ENCODE data around the gene DDX49. TPM values are rescaled to one million over a fixed set of nuclear protein-coding genes. Genes with fewer than 3 reads are reported as not detected.

Gene DDX49
- polyA plus RNA-seq, 1 of the 3 experiments (the other 2 are of a cell fraction), result 86.8 TPM

GRCh38 chr19:18972851-18973250 is 53.3 kb downstream of the DDX49 start:
- peaks cover 0 to 15% of the 10 kb centered on the region in 2 experiments; a peak in 2 of 4 replicates for H3K4me1 ChIP-seq (ENCODE audit: control insufficient read depth in 1 of 2, insufficient read depth in 2 of 2, low read depth in 1 of 2, low read length in 1 of 2)
- H3K27me3 ChIP-seq (ENCODE audit: insufficient read depth), result no peaks in the 10 kb centered on the region
- no peak overlapping the region for H3K9ac ChIP-seq
- no peak for DNase-seq
- no peak overlapping the region for H3K4me2 ChIP-seq
- no peaks in the 10 kb centered on the region for H4K20me1 ChIP-seq (ENCODE audit: insufficient read depth)
- CTCF ChIA-PET, result interaction anchor here (0.6 to 0.7 kb wide), 2 partner anchors 26 to 333 kb away, joined by 3 read pairs; no protein-coding TSS in a partner anchor
- H3K4me3 ChIP-seq (ENCODE audit: low read depth in 2 of 2, low read length in 1 of 2), result no peak overlapping the region
- H3F3A ChIP-seq (replicated peaks; ENCODE audit: insufficient read depth), result peaks cover 18% of the 10 kb centered on the region
- WGBS (ENCODE audit: low lambda C conversion rate), result 94% methylated on average over 5 of the region's 5 CpGs
- no peaks in the 10 kb centered on the region for H3K36me3 ChIP-seq (replicated peaks in 1 of 2; ENCODE audit: control insufficient read depth in 1 of 2, insufficient read depth in 2 of 2, low read length in 1 of 2)
- no peaks in the 10 kb centered on the region for H3K9me3 ChIP-seq
- H3K27ac ChIP-seq (ENCODE audit: low read depth in 2 of 2, low read length in 1 of 2), result no peak overlapping the region
- TF ChIP-seq, protein P1, sequence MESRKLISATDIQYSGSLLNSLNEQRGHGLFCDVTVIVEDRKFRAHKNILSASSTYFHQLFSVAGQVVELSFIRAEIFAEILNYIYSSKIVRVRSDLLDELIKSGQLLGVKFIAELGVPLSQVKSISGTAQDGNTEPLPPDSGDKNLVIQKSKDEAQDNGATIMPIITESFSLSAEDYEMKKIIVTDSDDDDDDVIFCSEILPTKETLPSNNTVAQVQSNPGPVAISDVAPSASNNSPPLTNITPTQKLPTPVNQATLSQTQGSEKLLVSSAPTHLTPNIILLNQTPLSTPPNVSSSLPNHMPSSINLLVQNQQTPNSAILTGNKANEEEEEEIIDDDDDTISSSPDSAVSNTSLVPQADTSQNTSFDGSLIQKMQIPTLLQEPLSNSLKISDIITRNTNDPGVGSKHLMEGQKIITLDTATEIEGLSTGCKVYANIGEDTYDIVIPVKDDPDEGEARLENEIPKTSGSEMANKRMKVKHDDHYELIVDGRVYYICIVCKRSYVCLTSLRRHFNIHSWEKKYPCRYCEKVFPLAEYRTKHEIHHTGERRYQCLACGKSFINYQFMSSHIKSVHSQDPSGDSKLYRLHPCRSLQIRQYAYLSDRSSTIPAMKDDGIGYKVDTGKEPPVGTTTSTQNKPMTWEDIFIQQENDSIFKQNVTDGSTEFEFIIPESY (IDR thresholded peaks at IDR 0.05; ENCODE audit: borderline replicate concordance, low read depth), result no peak
- TF ChIP-seq, protein P2, sequence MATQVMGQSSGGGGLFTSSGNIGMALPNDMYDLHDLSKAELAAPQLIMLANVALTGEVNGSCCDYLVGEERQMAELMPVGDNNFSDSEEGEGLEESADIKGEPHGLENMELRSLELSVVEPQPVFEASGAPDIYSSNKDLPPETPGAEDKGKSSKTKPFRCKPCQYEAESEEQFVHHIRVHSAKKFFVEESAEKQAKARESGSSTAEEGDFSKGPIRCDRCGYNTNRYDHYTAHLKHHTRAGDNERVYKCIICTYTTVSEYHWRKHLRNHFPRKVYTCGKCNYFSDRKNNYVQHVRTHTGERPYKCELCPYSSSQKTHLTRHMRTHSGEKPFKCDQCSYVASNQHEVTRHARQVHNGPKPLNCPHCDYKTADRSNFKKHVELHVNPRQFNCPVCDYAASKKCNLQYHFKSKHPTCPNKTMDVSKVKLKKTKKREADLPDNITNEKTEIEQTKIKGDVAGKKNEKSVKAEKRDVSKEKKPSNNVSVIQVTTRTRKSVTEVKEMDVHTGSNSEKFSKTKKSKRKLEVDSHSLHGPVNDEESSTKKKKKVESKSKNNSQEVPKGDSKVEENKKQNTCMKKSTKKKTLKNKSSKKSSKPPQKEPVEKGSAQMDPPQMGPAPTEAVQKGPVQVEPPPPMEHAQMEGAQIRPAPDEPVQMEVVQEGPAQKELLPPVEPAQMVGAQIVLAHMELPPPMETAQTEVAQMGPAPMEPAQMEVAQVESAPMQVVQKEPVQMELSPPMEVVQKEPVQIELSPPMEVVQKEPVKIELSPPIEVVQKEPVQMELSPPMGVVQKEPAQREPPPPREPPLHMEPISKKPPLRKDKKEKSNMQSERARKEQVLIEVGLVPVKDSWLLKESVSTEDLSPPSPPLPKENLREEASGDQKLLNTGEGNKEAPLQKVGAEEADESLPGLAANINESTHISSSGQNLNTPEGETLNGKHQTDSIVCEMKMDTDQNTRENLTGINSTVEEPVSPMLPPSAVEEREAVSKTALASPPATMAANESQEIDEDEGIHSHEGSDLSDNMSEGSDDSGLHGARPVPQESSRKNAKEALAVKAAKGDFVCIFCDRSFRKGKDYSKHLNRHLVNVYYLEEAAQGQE (IDR thresholded peaks at IDR 0.05; ENCODE audit: low read depth, low read length), result no peak
- TF ChIP-seq, protein P3, sequence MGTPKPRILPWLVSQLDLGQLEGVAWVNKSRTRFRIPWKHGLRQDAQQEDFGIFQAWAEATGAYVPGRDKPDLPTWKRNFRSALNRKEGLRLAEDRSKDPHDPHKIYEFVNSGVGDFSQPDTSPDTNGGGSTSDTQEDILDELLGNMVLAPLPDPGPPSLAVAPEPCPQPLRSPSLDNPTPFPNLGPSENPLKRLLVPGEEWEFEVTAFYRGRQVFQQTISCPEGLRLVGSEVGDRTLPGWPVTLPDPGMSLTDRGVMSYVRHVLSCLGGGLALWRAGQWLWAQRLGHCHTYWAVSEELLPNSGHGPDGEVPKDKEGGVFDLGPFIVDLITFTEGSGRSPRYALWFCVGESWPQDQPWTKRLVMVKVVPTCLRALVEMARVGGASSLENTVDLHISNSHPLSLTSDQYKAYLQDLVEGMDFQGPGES (IDR thresholded peaks at IDR 0.05; ENCODE audit: low read depth, low read length), result no peak
- TF ChIP-seq MEF2A (IDR thresholded peaks at IDR 0.05; ENCODE audit: borderline replicate concordance, low read depth) (no peak), CHD2 (IDR thresholded peaks at IDR 0.05; ENCODE audit: low read length, partially characterized antibody) (no peak), GATA2 (CRISPR knock-in tag; IDR thresholded peaks at IDR 0.05) (no peak)
- H3K9me2 ChIP-seq, result no peaks in the 10 kb centered on the region
- no peaks in the 10 kb centered on the region for H3K79me2 ChIP-seq (ENCODE audit: insufficient read depth)
- POLR2A ChIA-PET, result no interaction called here
- no peak overlapping the region for H2AFZ ChIP-seq (ENCODE audit: low read depth)

- no peak overlapping the region for H3K4me3 ChIP-seq (ENCODE audit: low read depth in 2 of 2, low read length in 1 of 2)
- no peak overlapping the region for H3K4me2 ChIP-seq
- WGBS (ENCODE audit: low lambda C conversion rate), result 97% methylated on average over 3 of the region's 3 CpGs
- H3K36me3 ChIP-seq (replicated peaks in 1 of 2; ENCODE audit: control insufficient read depth in 1 of 2, insufficient read depth in 2 of 2, low read length in 1 of 2), result no peaks in the 10 kb centered on the region
- H3K9me2 ChIP-seq, result no peaks in the 10 kb centered on the region
- no peak overlapping the region for H3K27ac ChIP-seq (ENCODE audit: low read depth in 2 of 2, low read length in 1 of 2)
- H3F3A ChIP-seq (replicated peaks; ENCODE audit: insufficient read depth), result peaks cover 14% of the 10 kb centered on the region
- no peak overlapping the region for H2AFZ ChIP-seq (ENCODE audit: low read depth)
- no peak overlapping the region for H3K9ac ChIP-seq
- no peaks in the 10 kb centered on the region for H4K20me1 ChIP-seq (ENCODE audit: insufficient read depth)
- ChIA-PET CTCF (no interaction called here), POLR2A (no interaction called here)
- no peak for DNase-seq
- H3K27me3 ChIP-seq (ENCODE audit: insufficient read depth), result no peaks in the 10 kb centered on the region
- peaks cover 0 to 12% of the 10 kb centered on the region in 2 experiments; a peak in 2 of 4 replicates for H3K4me1 ChIP-seq (ENCODE audit: control insufficient read depth in 1 of 2, insufficient read depth in 2 of 2, low read depth in 1 of 2, low read length in 1 of 2)
- TF ChIP-seq PBX3 (IDR thresholded peaks at IDR 0.05), result no peak
- TF ChIP-seq RCOR1 (IDR thresholded peaks at IDR 0.05; ENCODE audit: low read length), result no peak
- TF ChIP-seq SIN3A (IDR thresholded peaks at IDR 0.05; ENCODE audit: borderline replicate concordance, low read depth, low read length), result no peak
- no peak for TF ChIP-seq TEAD4 (IDR thresholded peaks at IDR 0.05; ENCODE audit: borderline replicate concordance, insufficient read depth)
- no peak for TF ChIP-seq JUND (IDR thresholded peaks at IDR 0.05)
- TF ChIP-seq GABPA (IDR thresholded peaks at IDR 0.05; ENCODE audit: low read depth), result no peak
- TF ChIP-seq GATA2 (CRISPR knock-in tag; IDR thresholded peaks at IDR 0.05), result no peak
- no peak for TF ChIP-seq FOSL2 (IDR thresholded peaks at IDR 0.05; ENCODE audit: borderline replicate concordance, low read depth)
- TF ChIP-seq TAF1 (IDR thresholded peaks at IDR 0.05; ENCODE audit: borderline replicate concordance, low read depth, low read length), result no peak
- no peak for TF ChIP-seq NRF1 (IDR thresholded peaks at IDR 0.05; ENCODE audit: low read depth, low read length)
- no peak for TF ChIP-seq MAX (IDR thresholded peaks at IDR 0.05; ENCODE audit: low read depth)
- TF ChIP-seq CHD2 (IDR thresholded peaks at IDR 0.05; ENCODE audit: low read length, partially characterized antibody), result no peak
- no peaks in the 10 kb centered on the region for H3K79me2 ChIP-seq (ENCODE audit: insufficient read depth)
- H3K9me3 ChIP-seq, result no peaks in the 10 kb centered on the region
Observed at GRCh38 chr19:18975011-18975410, 55.5 kb downstream of the DDX49 start.
